ENCODE data around the gene SAMD3. TPM values are rescaled to one million over a fixed set of nuclear protein-coding genes. Genes with fewer than 3 reads are reported as not detected.

Gene SAMD3, protein sequence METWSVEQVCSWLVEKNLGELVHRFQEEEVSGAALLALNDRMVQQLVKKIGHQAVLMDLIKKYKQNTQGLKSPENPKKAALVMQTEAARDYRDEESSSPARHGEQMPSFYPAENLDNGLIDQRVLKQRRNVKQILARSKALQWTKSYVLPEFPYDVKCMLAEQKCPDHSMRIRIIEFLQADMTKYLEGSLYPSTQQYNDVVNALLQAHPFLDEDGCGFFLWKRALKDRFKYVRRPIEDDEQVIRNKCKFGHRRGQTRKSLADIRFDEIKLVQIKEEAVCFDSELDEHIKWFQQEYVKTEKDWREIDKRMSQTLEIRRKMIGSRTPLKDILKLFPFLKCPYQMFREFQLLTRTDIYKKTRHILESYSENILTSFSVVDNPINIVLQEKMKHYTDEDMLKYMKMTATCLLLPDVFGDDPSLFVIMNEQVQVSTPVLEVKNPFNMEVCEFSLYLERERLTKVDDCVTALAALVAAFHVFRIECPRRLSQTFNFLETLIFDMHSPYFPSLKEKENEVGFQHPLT
- total RNA-seq (2022; extraction: Qiagen RNA extraction), result not detected in 5 replicates

DNA sequence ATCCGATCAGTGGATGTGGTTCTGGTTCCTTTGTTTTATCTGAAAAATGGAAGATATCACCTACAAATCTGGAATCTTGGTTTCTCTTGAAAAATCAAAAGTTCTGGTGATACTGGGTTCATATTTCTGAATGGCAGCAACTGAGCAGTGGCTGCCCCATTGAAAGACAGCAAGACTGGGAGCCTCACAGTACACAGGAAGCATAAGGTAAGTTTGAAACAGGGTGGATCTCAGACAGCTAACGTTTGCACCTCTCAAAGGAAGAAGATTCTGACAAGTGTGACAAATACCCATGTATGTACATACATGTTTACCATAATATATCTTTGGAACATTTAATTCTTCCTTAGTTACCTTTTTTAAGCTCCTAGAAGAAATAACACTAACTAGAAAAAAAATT, at the start of gene SAMD3:
Gene SAMD3 (minus strand): TSS at position 177 of the 400 bp plus-strand sequence. CDS start 7,678 bp downstream, outside the sequence.

Other genes with a start within 250 kb of the SAMD3 start
- gene L3MBTL3, start 204.4 kb downstream of the SAMD3 start, total RNA-seq (2022; extraction: Qiagen RNA extraction), result 2.0 to 3.3 TPM (median 3.1 TPM) in 5 replicates
- 0.06 to 0.07 TPM in 2 of 5 replicates, not detected in the others for gene TMEM200A, start 143.1 kb upstream of the SAMD3 start, total RNA-seq (2022; extraction: Qiagen RNA extraction)

All from A549 treated with Mapracorat at 1 μM for 4 hours (cell line).